H1 (cell line): ENCODE data around the gene ZNF598. TPM values are rescaled to one million over a fixed set of nuclear protein-coding genes. Genes with fewer than 3 reads are reported as not detected.

Experiments
- CHD1 ChIP-seq: IDR thresholded peaks from 2 replicates; pipeline ENCODE4 v1.6.1; 2012; ENCODE audit warnings: low read depth, low read length, improper control_type of control experiment
- CHD7 ChIP-seq: fragments of 300-600 bp; sonication (generic); IDR thresholded peaks from 2 replicates; pipeline ENCODE4 v1.7.1; 2012; ENCODE audit warnings: low read length, moderate library complexity, mild to moderate bottlenecking, inconsistent platforms; ENCODE audit not compliant: insufficient replicate concordance
- HDAC2 ChIP-seq, 2 experiments: fragments of 300-600 bp in 1 of 2; sonication (generic) in 1 of 2; IDR thresholded peaks; 2 replicates each; pipeline ENCODE4 v1.6.1; 2011 to 2012; ENCODE audit warnings: low read depth in 2 of 2, low read length in 2 of 2, mild to moderate bottlenecking in 2 of 2, moderate library complexity in 2 of 2, borderline replicate concordance in 1 of 2, inconsistent platforms in 1 of 2
- MAX ChIP-seq: IDR thresholded peaks from 2 replicates; pipeline ENCODE4 v1.6.1; 2012; ENCODE audit warnings: inconsistent platforms
- SP2 ChIP-seq: IDR thresholded peaks from 2 replicates; pipeline ENCODE4 v1.6.1; 2012; ENCODE audit warnings: mild to moderate bottlenecking, low read length, inconsistent platforms
- TBP ChIP-seq: IDR thresholded peaks from 2 replicates; pipeline ENCODE4 v1.6.1; 2011; ENCODE audit warnings: low read depth, low read length, improper control_type of control experiment
- ZNF274 ChIP-seq: IDR thresholded peaks from 2 replicates; pipeline ENCODE4 v1.7.0; 2012; ENCODE audit warnings: low read length, borderline replicate concordance; ENCODE audit errors: extremely low read depth
- polyA plus RNA-seq, 7 experiments: library from polyadenylated mRNA; depleted of rRNA in 3 of 7; stranded (reverse) in 5 of 7; unstranded in 2 of 7; fragments of >200 nt in 5 of 7; fragments of 200-250 nt in 2 of 7; gene quantifications; 1 replicate in 5 of 7; 2 replicates in 1 of 7; 4 replicates in 1 of 7; pipeline versions ENCODE4 v1.2.1 to v1.2.3, GENCODE V29; 2011 to 2013; ENCODE audit warnings: missing spikeins in 2 of 7, mixed read lengths in 2 of 7
- total RNA-seq: library from RNA; stranded (reverse); fragmentation: NEBNext Ultra II Directional; extraction: Animal tissue kit (Norgen Biotek cat#: 25700); gene quantifications from 2 replicates; pipeline ENCODE4 v1.2.1, GENCODE V29; 2021

ZNF598 gene
- total and polyA plus RNA-seq, 2 of the 8 experiments (the other 6 are each of a cell fraction or from before 2014, with no cell fraction given), result 29.3 to 47.6 TPM

GRCh38 chr16:2043667-2044451, 34.2 kb upstream of the ZNF598 start (continued):
- TF ChIP-seq HDAC2 (IDR thresholded peaks at IDR 0.05; ENCODE audit: borderline replicate concordance in 1 of 2, low read depth in 2 of 2, low read length in 2 of 2), result no peak
- TF ChIP-seq SP2, result no peak
- no peak for TF ChIP-seq TBP
- TF ChIP-seq CHD1, result no peak
- no peak for TF ChIP-seq MAX
- TF ChIP-seq CHD7, result no peak
- TF ChIP-seq ZNF274, result no peak
- TF ChIP-seq, all 59 proteins: peak for 0
